HUDEP-2 (cell line): ENCODE results near the gene CACNA2D4.

Source experiments
- DNase-seq, 76 experiments: peaks; one replicate each; lab custom pipeline; 2025; ENCODE audit not compliant: unreplicated experiment in 76 of 76; lab: John Stamatoyannopoulos, UW

CACNA2D4 gene

DNA sequence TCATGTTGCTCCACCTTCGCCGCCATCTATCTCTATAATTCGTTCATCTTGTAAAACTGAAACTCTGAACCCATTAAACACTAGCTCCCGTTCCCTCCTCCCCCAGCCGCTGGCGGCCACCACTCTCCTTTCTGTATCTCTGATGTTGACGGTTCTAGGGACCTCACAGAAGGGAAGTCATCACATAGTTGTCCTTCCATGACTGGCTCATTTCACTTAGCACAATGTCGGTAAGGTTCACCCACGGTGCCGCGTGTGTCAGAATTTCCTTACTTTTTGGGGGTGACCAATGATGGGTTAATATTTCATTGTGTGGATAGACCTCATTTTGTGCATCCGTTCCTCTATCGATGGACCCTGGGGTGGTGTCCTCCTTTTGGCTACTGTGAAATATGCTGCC is 2.0 kb upstream of the CACNA2D4 start:
- DNase-seq, result no peak

DNA sequence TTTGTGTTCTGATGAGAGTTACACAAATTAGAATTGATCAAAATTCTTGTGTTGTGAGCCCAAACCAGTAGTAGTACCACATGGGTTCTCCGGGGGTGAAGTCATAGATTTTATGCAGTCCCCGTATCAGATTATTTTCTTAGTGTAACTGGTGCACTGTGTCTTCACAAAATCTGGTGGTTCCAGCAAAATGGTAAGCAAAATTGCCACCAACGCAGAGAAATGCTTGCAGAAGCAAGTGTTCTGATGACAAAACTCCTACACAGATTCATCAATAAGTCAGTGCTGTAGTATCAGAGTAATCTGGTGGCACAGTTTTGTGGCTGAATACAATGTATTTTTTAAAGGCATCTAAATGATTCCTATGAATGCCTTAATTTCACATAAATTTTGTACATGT is 1.3 kb upstream of the CACNA2D4 start:
- DNase-seq, result no peak

DNA sequence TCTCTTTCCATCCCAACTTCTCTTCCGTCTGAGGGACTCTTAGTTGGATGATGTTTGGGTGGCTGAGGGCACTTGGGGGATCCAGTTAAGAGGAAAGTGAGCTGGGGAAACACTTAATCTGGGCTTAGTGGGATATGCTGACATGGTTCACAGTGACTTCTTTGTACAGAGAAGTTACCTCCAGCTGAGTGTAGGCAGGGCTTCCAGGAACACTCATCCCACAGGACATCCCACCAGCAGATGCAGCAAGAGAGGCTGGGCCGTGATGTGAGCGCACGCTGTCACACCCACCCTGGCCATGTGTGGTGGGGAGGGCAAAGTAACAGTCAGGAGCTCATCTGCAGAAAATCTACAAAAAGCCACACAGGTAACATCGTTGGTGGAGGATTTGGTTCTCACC is 832 bp upstream of the CACNA2D4 start:
- no peak for DNase-seq

DNA sequence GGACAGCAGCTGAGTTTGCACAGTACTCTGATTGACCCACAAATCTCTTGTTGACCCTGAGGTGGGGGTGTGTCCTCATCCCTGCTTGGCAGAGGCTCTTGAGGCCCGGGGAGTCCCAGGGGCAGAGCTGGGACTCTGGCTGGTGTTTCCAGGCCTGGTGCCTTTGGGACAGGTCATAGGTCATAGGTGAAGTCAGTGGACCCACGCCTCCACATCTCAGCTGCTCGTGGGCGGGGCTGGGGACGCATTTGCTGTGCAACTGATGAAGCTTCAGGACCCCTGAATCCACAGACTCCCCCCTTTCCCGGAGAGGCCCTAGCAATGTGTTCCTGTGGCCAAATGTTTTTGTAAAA is 408 bp upstream of the CACNA2D4 start:
- DNase-seq, result no peak

DNA sequence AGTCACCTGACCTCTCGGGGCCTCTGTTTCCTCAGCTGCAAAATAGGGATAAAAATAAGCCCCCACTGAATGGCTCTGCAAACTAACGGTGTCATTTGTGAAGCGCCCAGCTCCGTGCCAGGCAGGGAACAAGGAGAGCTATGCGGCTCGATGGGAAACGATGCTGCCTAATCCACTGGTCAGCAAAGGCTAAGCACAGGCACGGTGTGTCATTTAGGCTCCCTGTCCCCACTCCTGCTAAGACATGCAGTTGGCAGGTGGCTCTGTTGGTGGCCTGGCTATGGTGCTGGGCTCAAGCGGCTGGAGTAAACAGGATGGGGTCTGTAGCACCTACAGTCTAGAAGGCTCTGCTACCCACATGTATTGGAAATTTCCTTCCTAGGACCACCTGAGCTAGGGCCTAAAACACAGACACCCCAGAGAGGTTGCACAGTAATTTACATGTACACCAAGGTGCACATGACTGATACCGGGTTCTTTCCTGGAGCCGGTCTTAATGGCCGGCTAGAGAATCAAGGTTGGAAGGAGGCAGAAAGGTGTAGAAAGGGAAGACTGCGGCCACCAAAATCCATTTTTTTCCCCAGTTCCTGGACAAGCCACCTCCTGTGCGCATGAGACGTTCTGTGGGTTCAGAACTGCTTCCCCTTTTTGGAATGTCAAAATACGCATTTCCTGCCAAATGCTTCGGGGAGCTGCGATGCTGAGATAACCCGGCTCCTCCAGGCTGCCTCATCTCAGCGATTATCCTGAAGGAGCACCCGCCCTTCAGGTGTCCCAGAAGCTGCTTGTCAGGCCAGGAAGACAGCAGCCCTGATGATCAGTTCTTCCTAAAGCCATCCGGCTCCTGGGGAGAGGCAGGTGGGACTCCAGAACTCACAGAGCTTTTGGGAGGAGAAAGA is 1.0 kb downstream of the CACNA2D4 start:
- peak in 71 of 76 experiments; percentile 20 to 88 (median 57) for DNase-seq

DNA sequence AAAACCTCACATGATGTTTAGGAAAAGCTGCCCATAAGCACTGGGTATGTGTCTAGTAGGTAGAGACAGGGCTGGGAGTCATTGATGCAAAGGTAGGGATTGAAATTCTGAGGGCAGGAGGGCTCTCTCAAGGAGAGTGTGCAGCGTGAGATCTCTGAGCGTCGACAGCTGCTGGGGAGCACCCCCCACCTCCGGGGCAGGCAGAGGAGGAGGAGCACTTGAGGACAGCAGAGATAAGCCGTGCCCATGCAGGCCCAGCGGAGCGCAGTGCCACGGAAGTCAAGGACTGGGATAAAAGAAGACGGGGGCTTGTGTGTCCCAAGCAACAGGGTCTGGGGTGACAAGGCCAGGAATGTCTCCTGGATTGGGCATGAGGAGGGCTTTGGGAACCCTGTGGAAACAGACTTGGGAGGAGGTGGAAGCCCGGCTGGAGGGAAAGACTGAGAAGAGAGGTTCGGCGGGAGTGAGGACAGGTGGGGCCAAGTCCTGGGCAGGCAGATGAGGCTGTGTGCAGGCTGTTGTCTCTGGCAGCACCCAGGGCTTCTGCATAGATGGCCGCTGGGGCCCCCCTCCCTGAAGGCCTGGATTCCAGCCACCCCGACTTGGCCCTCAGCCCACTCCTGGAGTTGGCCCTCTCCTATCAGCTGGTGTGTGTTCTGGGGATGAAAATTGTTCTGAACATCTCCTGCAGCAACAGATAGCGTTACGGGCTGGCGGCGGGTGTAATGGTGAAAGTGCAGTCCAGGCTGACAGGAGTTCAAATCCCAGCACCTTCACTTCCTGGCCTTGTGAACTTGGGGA is 1.9 kb downstream of the CACNA2D4 start:
- peak in 75 of 76 experiments; percentile 77 to 98 (median 93) for DNase-seq

DNA sequence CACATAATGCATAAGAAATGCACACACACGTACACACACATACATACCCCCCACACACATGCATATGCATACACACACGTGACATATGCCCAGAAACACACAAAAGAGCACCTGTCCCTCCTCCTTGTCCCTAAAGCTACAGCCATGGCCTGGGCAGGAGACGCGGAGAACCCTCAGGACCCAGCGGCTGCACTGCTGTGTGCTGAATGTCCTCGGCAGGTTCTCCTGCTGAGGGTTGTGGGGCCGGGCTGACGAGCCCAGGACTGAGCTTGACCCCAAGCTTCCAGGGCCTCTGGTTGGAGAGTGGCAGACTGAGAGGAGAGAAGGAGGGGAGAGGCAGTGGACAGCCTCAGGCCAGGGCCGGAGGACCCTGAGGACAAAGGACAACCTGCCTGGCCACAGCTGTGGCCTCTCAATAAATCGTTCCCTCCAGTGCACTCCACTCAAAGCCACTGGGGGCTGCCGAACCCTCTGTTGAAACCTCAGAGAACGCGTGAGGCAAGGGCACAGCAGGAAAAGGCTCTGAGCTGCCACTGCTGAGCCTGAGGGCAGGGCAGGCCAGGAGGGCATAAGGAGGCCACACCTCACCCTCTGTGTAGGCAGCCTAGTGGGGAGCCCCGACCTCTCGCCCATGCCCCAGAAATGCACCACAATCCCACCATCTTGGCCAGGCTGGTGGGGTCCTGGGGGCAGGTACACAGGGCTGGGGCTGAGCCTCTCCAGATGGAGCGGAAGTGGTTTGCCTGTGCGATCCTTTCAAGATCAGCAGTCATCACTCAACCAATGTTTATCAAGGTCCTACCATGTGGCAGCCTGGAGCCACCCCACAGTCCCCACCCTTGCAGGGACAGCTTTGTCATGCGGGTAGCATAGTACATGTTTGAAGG is 3.1 kb downstream of the CACNA2D4 start:
- peak in 74 of 76 experiments; percentile 63 to 93 (median 82) for DNase-seq

DNA sequence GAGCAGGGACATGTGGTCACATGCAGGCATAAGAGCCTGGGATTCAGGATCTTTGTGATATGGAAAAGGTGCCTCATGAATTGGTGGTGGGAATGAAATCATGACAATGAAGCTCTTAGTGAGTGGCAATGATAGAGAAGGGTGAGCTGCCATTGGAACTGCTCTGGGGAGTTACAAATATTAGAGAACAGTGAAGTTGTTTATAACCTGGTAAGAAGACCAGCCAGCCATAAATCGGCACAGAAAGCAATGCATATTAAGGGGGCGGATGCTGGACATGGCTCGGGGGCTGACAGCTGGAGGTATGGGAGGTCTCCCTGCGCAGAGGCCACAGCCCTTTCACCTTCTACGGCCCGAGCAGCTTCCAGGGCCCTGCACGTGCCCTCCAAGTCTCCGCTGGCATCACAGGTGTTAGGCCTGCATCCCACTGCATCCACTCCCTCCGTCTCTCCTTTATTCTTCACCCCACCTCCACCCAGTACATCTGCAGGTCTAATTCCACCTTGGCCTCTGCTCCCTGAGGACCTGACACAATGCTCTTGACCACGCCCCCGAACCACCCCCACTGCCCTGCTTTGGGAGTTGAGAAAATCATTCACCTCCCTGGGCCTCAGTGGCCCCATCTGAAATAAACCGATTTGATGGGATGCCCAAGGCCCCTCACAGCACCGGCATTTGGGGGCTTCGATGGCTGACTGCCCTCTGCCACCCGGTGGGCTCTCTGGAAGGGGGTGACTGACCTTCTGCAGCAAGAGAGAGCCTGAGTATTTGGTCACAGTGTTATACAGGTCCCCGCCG is 4.1 kb downstream of the CACNA2D4 start:
- DNase-seq, result no peak

DNA sequence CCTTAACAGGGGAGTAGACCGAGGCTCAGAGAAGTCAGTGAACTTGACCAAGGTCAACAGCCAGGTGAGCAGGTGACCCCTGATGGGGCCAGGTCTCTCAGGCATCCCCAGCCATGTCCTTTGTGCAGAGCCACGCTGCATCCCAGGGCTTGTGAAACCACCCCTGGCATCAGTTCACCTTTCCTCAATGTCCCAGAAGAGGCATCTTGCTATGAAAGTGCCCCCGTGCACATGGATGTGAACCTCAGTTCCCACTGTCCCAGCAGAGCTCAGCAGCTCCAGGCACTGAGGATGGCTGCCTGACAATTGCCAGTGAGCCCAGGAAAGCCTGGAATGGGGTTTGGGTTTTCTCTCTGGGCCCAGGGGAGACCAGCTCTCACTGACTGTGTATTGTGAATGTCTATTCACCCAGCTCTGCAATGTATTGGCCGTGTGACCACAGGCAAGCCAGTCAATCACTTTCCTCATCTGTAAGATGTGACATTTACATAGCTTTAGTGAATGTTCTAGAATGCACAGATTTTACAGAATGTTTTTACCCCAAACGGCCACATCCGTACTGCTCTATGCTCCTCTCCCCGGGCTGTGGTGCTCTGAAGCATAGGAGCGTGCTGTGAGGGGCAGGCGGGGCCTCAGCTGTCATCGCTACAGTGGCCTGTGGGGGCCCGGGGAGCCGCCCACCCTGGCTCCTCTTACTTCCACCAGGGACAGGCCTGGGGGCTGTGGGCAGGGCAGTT is 4.9 kb downstream of the CACNA2D4 start:
- DNase-seq, result no peak

DNA sequence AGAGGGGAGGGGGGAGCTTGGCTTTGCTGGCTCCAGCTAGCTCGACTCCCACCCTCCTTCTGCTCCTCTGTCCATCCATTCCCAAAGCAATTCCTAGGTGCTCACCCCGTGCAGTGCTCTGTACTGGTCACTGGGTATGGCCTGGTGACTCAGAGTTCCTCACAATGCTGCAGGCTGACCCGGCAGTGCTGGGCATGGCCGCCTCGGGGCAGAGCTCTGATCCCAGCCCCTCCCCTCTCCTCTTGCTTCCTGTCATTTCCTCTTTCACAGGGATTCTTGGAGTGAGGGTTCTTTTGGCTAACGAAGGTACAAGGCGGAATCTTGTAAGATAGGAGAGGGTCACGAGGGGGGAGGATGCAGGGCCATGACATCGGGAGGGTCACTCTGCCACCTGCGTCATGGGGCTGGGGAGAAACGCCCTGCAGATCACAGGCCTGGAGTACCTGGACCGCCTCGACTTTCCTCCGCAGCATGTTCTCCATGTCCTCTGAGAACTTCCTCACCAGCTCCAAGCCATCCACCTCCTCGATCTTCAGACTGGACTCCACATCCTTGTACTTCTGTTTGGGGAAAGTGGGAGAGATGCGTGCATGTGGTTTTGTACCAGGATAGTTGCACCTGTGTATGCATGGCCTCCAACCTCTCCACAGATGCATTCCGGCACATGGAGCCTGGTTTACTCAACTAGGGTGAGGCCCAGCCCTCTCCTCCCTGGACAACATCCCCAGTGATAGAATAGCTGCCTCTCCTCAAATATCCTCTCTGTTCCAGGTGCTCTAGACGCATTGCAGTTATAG is 5.7 kb downstream of the CACNA2D4 start:
- no peak for DNase-seq

DNA sequence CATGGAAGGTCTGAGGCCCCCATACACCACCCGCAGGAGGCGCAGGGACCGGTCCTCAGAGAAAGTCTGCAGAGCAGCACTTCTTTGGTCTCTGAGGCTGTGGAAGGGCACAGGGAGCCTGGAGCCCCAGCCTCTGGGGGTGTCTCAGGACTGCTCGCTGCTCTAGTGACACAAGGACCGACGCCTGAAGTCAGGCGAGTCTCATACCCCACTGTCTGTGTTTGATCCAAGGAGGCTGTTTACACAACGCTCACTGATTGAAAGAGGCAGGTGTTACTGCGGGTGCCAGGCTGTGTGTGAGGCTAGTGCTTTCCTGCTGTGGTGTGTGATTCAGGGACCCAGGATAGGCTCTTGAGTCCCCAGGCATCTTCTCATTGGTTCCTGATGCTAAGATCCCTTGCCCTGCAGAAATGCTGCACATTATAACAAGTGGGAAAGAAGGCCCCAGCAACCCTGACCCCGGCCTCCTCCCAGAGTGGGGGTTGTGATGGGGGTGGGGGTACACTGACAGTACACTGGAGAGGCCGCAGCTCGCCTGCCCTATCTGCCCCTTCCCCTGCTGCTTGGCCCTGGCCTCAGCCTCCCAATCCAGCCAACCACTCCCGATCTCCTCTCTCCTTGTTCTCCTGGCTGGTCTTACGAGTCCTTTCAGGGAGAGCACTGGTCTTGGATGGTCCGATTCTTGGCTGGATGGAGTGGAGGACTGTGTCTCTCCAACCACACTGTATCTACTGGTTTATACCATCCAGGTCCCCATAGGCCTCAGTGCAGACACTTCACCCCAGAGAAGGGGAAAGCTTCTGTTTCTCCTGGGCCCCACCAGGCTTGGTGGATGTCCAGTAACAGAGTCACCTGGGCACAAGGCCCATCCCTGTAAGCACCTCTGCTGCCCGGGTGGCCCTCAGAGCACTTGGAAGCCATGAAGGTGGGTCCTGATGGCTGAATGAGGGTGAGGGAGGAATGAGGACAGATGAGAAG is 6.6 kb downstream of the CACNA2D4 start:
- DNase-seq, result no peak

DNA sequence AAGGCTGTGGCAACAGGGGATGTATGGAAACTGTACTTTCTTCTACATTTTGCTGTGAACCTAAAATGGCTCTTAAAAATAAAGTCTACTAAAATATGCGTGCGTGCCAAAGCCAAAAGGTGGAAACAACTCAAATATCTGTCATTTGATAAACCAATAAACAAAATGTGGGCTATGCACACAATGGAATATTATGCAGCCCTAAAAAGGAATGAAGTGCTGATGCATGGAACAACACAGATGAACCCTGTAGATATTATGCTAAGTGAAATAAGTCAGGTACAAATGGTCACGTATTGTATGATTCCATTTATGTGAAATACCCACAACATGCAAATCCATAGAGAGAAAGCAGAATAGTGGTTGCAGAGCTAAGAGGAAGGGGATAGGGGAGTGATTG is 8.0 kb downstream of the CACNA2D4 start:
- no peak for DNase-seq

DNA sequence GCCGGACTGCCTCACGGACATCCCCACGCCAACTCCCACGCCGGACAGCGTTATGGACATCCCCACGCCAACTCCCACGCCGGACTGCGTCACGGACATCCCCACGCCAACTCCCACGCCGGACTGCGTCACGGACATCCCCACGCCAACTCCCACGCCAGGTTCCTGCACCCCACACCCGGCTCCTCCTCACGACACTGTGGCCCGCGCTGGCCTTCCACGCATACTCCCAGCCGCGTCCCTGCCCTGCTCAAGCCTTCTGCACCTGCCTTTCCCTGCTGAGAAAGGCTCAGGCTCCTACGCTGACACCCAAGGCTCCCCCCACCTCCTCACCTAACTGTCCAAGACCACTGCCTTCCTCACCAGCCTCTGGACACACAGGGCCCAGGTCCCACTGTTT is 9.7 kb downstream of the CACNA2D4 start:
- DNase-seq, result no peak

DNA sequence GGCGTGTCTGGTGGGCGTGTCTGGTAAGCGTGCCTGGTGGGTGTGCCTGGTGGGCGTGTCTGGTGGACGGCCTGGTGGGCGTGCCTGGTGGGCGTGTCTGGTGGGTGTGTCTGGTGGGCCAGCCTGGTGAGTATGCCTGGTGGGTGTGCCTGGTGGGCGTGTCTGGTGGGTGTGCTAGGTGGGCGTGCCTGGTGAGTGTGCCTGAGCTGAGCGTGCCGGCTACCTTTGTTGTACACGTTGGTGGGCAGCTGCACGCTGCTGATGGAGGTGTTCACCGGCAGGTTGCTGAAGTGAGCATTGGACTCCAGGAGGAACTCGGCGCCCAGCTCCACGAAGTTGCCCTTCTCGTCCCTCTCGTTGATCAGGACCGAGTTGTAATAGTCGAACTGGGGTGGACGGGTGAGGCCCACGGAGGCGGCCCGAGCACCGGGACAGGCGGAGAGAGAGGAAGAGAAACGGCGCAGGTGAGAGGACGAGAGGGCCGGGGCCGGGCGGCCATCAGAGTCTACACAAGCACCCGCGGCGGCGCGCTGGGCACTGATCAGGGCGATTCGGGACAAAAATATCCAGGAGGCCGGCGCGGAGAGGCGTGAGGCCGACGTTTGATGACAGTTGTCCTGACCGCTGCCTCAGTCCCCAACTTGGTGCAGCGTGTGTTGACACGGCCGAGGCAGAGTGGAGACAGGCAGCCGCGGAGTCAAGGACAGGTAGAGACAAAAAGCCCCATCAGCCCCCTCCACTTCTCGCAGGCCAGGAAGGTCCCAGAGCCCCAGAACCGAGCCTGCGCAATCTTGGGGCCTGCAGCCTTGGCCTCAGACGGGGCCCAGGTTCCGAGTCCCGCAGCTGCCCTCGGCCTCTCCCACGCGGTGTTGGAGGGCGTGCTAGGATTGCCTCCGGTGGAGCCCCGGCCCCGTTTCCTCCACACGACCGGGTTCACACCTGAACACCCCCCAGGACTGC is 10.5 kb downstream of the CACNA2D4 start:
- DNase-seq, result peak in 62 of 76 experiments; percentile 2 to 87 (median 64)

DNA sequence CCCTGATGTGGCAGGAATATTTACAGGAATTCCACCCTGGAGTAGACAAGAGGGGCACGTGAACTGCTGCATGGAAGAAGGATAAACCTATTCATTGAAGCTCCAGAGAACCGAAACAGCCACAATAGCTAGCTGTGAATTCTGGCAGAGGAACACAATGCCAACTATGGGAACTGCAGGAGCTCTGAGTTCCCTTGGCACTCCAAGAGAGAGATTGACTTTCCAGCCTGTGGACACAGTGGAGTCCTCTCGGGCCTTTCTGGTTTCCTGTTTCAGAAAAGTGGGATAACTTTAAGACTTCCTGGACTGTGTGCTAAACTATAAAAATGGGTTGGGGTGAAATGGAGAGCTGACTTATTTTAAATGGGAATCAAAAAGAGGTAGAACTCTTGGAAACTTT is 11.9 kb downstream of the CACNA2D4 start:
- no peak for DNase-seq

DNA sequence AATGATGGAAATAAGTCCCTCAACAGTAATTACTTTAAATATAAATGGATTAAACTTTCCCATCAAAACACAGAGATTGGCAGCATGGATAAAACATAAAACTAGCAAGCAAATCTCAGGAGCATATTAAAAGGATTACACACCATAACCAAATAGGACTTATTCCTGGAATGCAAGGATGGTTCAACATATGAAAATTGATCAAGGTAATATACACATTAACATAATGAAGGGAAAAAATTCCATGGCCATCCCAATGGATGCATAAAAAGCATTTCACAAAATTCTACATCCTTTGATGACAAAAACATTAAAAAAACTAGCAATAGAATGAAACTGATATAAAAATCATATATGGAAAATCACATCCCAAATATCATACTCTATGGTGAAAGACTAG is 13.6 kb downstream of the CACNA2D4 start:
- no peak for DNase-seq
